Body of pancreas (tissue), 4 donors: Measurements from ENCODE around the gene ELK4.

Source experiments
- CTCF ChIP-seq, 7 experiments: fragments of 450-650 bp in 4 of 7; fragments of 200-600 bp in 3 of 7; sonication (generic) in 3 of 7; IDR thresholded peaks; one replicate each; pipeline ENCODE4 v1.5.1; 2016 to 2019; ENCODE audit warnings: antibody characterized with exemption in 7 of 7
- POLR2A ChIP-seq, 3 donors: fragments of 450-650 bp; IDR thresholded peaks; one replicate each; pipeline ENCODE4 v1.6.1; 2016; ENCODE audit warnings: antibody characterized with exemption in 3 of 3, mild to moderate bottlenecking in 2 of 3

- TF ChIP-seq CTCF (IDR thresholded peaks at IDR 0.05) (no peak), POLR2A (IDR thresholded peaks at IDR 0.05) (no peak)
Measured at GRCh38 chr1:205571747-205572146, 60.1 kb downstream of the ELK4 start.
